GM18526 (cell line): ENCODE measurements around the gene FREM2.

Experiments
- POLR2A ChIP-seq: IDR thresholded peaks from 3 replicates; pipeline ENCODE4 v1.6.1; 2011; ENCODE audit not compliant: insufficient read length; ENCODE audit errors: extremely low read depth

FREM2 gene

GRCh38 chr13:38686577-38687245, at the start of gene FREM2:
TSS of gene FREM2 (plus strand) at chr13:38687077. CDS start at chr13:38687345, 268 bp downstream.
- TF ChIP-seq POLR2A, result no peak

GRCh38 chr13:38637576-38637975, 49.3 kb upstream of the FREM2 start:
- no peak for TF ChIP-seq POLR2A

- no peak for TF ChIP-seq POLR2A
Measured at GRCh38 chr13:38641164-38641948, 45.5 kb upstream of the FREM2 start.

- TF ChIP-seq POLR2A, result no peak
Measured at GRCh38 chr13:38647312-38647711, 39.6 kb upstream of the FREM2 start.

GRCh38 chr13:38648912-38649311, 38.0 kb upstream of the FREM2 start:
- TF ChIP-seq POLR2A, result no peak

GRCh38 chr13:38656699-38657098, 30.2 kb upstream of the FREM2 start:
- TF ChIP-seq POLR2A, result no peak

- TF ChIP-seq POLR2A, result no peak
Measured at GRCh38 chr13:38657191-38657590, 29.7 kb upstream of the FREM2 start.

GRCh38 chr13:38658906-38659305, 28.0 kb upstream of the FREM2 start:
- TF ChIP-seq POLR2A, result no peak

GRCh38 chr13:38661010-38661675, 25.7 kb upstream of the FREM2 start:
- no peak for TF ChIP-seq POLR2A

GRCh38 chr13:38662362-38662761, 24.5 kb upstream of the FREM2 start:
- no peak for TF ChIP-seq POLR2A

GRCh38 chr13:38664906-38665305, 22.0 kb upstream of the FREM2 start:
- no peak for TF ChIP-seq POLR2A

- no peak for TF ChIP-seq POLR2A
Measured at GRCh38 chr13:38667526-38668109, 19.3 kb upstream of the FREM2 start.

GRCh38 chr13:38669234-38669964, 17.5 kb upstream of the FREM2 start:
- TF ChIP-seq POLR2A, result no peak

GRCh38 chr13:38670627-38671026, 16.2 kb upstream of the FREM2 start:
- no peak for TF ChIP-seq POLR2A

- TF ChIP-seq POLR2A, result no peak
Measured at GRCh38 chr13:38671980-38672379, 14.9 kb upstream of the FREM2 start.
